EH (cell line): ENCODE measurements around the gene OLFM3.
A peak's percentile ranks its signal among the peaks of the same experiment; 100 is the strongest.

Experiments used
- DNase-seq: peaks from one replicate; pipeline ENCODE4 v3.0.0-alpha.2; 2015; ENCODE audit warnings: low read depth

Gene OLFM3

DNA sequence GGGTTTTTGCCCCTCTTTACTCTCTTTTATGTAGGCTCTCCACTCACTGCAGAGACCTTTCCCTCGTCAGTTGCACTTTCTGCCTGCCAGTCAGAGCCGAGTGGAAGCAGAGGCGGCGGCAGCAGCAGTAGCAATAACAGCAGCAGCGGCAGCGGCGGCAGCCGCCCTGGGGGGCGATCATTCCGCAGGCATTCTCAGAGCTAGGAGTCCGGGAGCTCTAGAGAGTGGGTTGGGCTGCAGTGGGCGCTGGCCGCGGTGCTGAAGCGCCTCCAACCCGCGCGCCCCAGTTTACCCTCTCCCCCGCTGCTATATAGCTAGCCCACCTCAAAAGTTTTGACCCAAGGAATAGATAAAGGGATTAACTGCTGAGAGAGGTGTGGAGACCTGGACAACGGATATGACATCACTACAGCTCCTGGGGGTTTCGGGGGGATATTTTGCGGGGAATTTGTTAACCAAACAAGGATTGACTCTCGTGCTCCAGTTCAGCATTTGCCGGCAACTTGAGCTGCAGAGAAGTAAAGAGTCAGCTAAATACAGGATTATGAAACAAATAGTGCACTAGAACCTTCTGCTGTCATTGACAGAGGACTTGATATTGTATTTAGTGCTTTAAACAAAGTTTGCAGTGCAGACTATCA, at the start of gene OLFM3:
Gene OLFM3, minus strand, starts transcription at position 102 of the 641 bp plus-strand sequence.
- peak; percentile 21 for DNase-seq

DNA sequence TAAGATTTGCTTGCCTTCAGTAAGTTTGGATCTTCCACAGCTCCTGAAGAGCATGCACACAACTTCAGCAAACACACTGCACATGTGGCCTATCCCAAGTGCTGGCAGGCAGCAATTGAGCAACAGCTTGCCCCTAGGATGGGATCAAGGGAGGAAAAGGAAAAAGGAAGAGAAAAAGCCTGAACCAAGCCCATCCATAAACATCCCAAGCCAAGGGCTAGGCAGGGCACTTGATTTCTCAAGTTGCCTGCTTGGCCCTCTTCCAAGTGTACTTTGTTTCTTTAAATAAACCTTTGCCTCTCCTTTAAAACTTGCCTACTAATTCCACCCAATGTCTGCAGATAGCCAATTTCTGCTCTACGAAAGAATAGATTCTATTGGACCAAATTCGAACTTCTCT, 49.0 kb upstream of the OLFM3 start:
- DNase-seq: no peak

GRCh38 chr1:102032534-102032933, 35.8 kb upstream of the OLFM3 start:
- no peak for DNase-seq

DNA sequence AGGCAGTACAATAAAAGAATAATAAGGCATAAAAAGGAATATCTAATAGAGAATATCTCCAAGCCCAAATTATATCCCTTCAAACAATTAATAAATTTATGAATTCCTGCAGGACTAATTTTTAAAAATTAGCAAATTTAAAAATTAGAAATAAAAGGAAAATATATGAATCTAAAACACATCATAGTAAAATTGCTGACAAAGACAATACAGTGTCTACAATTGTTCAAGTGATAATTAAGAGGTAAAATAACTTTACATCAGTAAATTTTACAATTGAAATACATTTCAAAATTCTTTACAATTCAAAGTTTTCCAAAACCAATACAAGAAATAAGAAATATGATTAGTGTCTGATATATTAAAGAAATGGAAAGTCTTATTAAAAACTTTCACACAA, 22.8 kb upstream of the OLFM3 start:
- DNase-seq: no peak

GRCh38 chr1:102015728-102016127, 19.0 kb upstream of the OLFM3 start:
- no peak for DNase-seq

DNA sequence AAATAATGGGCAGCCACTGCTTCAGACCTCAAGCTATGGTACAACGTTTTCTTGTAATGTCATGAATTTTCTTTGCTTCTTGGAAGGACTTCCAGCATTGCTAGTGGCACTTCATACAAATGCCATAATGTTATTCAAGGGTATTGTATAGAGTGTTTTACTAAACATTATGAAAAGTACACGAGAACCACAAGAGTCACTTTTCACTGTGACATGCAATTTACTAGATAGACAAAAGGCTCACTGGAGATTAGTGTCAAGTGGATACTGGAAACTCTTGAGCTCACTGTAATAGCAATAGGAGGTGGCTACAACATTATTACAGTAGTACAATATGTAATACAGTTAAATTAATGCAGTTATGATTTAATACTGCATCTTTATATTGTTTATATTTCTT, 5.3 kb upstream of the OLFM3 start:
- DNase-seq: no peak

- DNase-seq: no peak
Observed at GRCh38 chr1:101995984-101996745, 561 bp downstream of the OLFM3 start.

GRCh38 chr1:101993710-101994109, 3.0 kb downstream of the OLFM3 start:
- no peak for DNase-seq

GRCh38 chr1:101992821-101993575, 3.7 kb downstream of the OLFM3 start:
- no peak for DNase-seq

GRCh38 chr1:101980974-101981373, 15.8 kb downstream of the OLFM3 start:
- no peak for DNase-seq

DNA sequence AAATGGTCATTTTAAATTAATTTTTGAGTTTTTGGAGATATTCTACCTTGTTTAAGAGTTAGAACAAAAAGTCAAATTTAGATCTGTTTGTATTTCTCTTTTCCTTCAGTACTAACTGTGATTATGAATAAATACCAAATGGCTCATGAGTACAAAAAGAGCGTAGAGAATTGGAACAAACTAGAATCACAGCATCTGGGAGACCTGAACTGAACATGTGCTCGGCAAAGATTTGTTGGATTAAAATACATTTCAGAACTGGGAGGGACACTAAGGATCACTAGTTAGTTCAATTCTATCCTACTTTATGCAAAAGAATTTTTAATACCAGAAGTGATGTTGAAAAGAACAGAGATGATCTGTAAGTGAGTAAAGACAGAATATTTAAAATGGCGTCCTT, 19.5 kb downstream of the OLFM3 start:
- no peak for DNase-seq

GRCh38 chr1:101976161-101976560, 20.6 kb downstream of the OLFM3 start:
- no peak for DNase-seq

GRCh38 chr1:101975371-101975770, 21.4 kb downstream of the OLFM3 start:
- DNase-seq: no peak

DNA sequence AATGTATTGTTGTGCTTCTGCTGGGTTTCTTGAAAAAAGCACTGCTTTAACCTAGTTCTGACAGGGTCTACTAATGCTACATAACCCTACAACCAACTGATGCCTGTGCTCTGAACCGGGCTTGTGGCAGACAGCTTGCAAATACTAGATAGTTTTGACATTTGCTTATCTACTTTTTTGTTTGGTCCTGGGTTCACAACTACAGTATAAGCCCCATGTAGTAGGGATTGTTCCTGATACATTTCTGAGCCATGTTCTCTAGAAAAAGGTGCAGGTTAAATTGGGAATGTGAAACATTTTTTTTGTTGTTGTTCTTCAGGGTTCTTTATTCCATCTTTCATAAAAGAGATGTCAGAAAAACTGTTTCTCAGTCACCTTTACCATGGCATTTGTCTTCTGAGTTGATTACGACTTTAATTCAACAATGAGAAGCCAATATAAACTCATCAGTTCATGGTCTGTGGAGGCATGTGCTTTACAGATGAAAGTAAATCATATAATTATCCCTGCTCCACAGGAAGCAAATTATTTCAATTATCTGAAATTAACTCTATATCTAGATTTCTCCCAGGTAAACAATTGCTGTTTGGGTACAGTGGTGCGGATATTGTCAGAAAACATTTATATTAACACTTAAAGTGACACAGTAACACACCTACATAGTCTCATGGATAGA, 22.0 kb downstream of the OLFM3 start:
- DNase-seq: no peak

DNA sequence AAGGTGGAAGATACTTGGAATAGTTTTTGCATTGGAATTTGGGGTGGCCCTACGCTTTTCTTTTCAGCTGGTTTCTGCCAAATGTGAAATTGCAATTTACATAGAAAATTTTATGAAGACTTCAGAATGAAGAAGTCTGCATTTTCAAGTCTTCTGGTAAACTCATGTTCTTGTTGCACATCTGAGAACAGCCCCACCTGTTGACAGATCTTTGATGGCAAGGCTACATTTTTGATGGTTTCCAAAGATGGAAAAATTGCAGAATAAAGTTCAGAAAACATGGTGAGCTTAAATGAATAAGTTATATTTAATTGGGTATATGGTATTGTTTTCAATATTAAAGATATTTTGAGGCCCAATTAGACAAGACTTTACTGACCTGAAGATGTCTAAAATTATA, 25.4 kb downstream of the OLFM3 start:
- no peak for DNase-seq

DNA sequence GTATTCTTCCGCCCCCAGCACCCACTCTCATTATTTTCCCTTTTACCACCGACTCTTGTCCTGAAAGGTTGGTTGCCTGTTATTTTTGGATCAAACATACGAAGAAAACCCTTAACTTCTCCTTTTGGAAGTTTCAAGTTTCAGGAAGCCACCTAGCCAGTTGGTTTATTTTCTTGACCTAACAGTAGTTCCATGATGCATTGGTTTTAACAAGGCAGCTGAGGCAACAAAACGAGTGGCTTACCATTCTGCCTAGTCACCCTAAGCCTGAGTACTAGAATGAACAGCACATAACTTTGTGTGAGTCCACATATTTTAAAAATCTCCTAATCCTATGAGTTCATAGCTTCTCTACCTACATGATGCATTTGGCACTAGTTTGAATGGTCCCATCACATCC, 28.9 kb downstream of the OLFM3 start:
- no peak for DNase-seq

- no peak for DNase-seq
Observed at GRCh38 chr1:101965341-101965740, 31.4 kb downstream of the OLFM3 start.

DNA sequence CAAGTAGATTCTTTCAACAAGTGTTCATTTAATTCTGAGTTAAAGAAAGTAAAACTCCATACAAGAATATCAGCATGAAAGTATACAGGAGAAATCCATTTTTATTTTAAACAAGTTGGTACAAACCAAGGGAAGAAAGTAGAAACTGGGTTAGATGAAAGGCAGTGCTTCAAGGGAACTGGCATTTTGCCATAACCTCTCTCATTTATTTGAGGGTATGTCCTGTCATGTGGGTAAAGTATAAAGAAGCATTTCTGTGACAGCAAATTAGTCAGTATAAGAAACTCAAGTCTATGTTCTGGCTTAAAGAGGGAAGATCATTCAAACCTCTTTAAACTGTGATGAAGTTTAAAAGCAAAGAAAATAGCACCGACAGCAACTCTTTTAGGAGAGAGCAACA, 32.0 kb downstream of the OLFM3 start:
- DNase-seq: no peak

- no peak for DNase-seq
Observed at GRCh38 chr1:101960142-101960541, 36.6 kb downstream of the OLFM3 start.

DNA sequence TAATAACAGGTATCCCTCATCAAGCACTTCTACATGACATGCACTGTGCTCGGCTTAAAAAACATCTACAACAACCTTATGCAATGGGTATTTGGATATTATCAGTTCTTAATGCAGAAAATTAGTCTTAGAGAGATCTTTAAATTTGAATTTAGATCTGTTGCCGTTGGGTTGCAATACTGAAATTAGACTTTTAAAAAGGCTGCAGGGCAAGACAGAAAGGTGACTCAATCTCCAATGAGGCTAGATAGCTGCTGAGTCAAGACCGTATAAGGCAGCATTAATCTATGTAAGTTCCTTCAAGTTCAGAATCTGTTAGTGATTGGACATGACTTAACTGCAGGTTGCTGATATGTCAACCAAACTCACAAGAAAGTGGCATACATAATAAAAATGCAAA, 37.3 kb downstream of the OLFM3 start:
- DNase-seq: no peak

GRCh38 chr1:101957771-101958170, 39.0 kb downstream of the OLFM3 start:
- DNase-seq: no peak

GRCh38 chr1:101953623-101954022, 43.1 kb downstream of the OLFM3 start:
- DNase-seq: no peak

DNA sequence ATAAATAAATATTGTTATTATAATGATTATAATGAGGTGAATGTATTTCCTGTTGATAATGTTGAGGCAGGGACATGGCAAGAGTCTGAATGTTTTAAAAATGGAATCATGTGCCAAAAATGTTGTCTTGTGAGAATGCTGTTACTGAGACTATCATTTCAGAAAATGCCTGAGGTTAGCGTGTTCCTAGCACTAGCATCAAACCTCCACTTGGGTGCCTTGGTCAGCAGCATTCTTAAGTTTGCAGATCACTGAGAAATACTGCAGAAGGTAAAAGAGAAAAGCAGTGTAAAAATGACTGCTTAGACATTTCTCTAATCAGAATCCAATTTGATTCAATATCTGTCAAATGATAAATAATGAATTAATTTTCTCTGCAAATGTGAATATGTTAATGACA, 50.8 kb downstream of the OLFM3 start:
- no peak for DNase-seq
